ENCODE measurements around the gene PDE3A. TPM values are rescaled to one million over a fixed set of nuclear protein-coding genes. Genes with fewer than 3 reads are reported as not detected.

Gene PDE3A
- total and polyA plus RNA-seq, 4 experiments from 2014 or later = not detected

- no peaks in the 10 kb centered on the region for H3K4me1 ChIP-seq (ENCODE audit: insufficient read depth, low read length)
- no peak overlapping the region for H3K27ac ChIP-seq (ENCODE audit: low read depth, low read length)
- Mint-ChIP-seq H3K9me3 (peaks cover 0 to 6% (median 1%) of the 10 kb centered on the region in 8 donors), H3K27ac (no peak overlapping the region), H3K4me1 (peaks cover 0 to 4% (median 0%) of the 10 kb centered on the region in 4 donors), H3K36me3 (no peaks in the 10 kb centered on the region), H3K27me3 (no peaks in the 10 kb centered on the region), H3K4me3 (no peak overlapping the region)
- ChIA-PET CTCF (ENCODE audit: partially characterized antibody) (interaction anchor here (0.8 kb wide), 1 partner anchor 20 kb away, joined by 3 read pairs; no protein-coding TSS in a partner anchor), POLR2A (ENCODE audit: partially characterized antibody) (no interaction called here)
- no peak for DNase-seq
- intact Hi-C loops (cut with micrococcal nuclease) = no loop called here
- no peaks in the 10 kb centered on the region for H3K9me3 ChIP-seq (ENCODE audit: control insufficient read depth in 1 of 2, low read length in 2 of 2)
- no peaks in the 10 kb centered on the region for H3K27me3 ChIP-seq (ENCODE audit: insufficient read depth, low read length)
- H3K4me3 ChIP-seq (ENCODE audit: low read length in 2 of 2) = no peak overlapping the region
- H3K36me3 ChIP-seq (ENCODE audit: insufficient read depth, low read length) = no peaks in the 10 kb centered on the region
Observed at GRCh38 chr12:20403230-20403629, 34.9 kb downstream of the PDE3A start.

DNA sequence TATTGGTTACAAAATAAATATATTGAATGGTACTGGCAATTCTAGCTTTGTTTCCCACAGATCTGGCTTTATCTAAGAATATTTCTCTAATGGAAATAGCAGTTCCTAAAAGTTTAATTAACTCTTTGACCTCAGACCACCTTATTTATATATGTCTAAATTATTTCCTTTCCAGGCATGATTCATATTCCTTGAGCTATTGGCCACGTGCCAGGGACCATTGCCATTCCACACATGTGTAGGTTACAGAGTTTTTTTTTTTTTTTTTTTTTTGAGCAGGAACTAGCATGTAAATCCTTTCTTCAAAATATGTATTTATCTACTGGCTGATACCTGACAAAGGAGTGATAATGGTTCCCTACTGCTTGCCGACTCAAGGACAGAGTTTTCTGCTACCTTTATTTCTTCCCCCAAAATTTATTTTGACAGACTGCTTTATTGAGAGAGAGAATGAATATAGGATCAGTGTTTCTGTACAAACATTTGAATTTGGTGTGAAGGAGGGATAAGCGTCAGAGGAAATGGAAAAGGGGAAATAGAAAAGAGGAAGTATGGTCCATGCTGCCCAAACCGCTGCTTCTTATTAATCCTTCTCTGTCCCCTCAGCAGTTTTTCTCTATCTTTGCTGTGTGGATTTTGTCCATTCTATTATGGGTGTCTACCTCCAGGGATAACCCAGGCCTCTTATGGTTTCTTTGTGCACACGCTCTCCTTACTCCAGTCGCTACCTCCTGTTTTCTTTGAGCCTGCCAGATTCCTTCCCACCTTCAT lies 36.4 kb downstream of the PDE3A start:
- POLR2A ChIA-PET (ENCODE audit: partially characterized antibody) = no interaction called here
- H3K27me3 ChIP-seq (ENCODE audit: insufficient read depth, low read length) = no peaks in the 10 kb centered on the region
- Mint-ChIP-seq H3K27ac (no peak overlapping the region), H3K27me3 (no peaks in the 10 kb centered on the region), H3K36me3 (no peaks in the 10 kb centered on the region), H3K4me1 (no peaks in the 10 kb centered on the region), H3K4me3 (peak overlapping the region in 1 of 8 donors; percentile 26), H3K9me3 (peaks cover 0 to 6% (median 1%) of the 10 kb centered on the region in 8 donors)
- H3K36me3 ChIP-seq (ENCODE audit: insufficient read depth, low read length) = no peaks in the 10 kb centered on the region
- CTCF ChIA-PET (ENCODE audit: partially characterized antibody) = no interaction called here
- DNase-seq = no peak
- H3K4me3 ChIP-seq (ENCODE audit: low read length in 2 of 2) = no peak overlapping the region
- H3K4me1 ChIP-seq (ENCODE audit: insufficient read depth, low read length) = no peaks in the 10 kb centered on the region
- intact Hi-C loops (cut with micrococcal nuclease) = no loop called here
- no peak overlapping the region for H3K27ac ChIP-seq (ENCODE audit: low read depth, low read length)
- no peaks in the 10 kb centered on the region for H3K9me3 ChIP-seq (ENCODE audit: control insufficient read depth in 1 of 2, low read length in 2 of 2)

GRCh38 chr12:20409607-20410377 lies 41.5 kb downstream of the PDE3A start:
- Histone ChIP-seq H3K36me3 (ENCODE audit: insufficient read depth, low read length) (no peaks in the 10 kb centered on the region), H3K27ac (ENCODE audit: low read depth, low read length) (no peak overlapping the region), H3K4me3 (ENCODE audit: low read length in 2 of 2) (no peak overlapping the region), H3K4me1 (ENCODE audit: insufficient read depth, low read length) (no peaks in the 10 kb centered on the region), H3K27me3 (ENCODE audit: insufficient read depth, low read length) (no peaks in the 10 kb centered on the region), H3K9me3 (ENCODE audit: control insufficient read depth in 1 of 2, low read length in 2 of 2) (no peaks in the 10 kb centered on the region)
- Mint-ChIP-seq H3K4me1 (no peaks in the 10 kb centered on the region), H3K27ac (peak overlapping the region in 1 of 7 donors; percentile 4), H3K9me3 (peaks cover 0 to 6% (median under 1%) of the 10 kb centered on the region in 8 donors), H3K36me3 (no peaks in the 10 kb centered on the region), H3K4me3 (no peak overlapping the region), H3K27me3 (peaks cover 0 to 1% of the 10 kb centered on the region in 2 donors)
- ChIA-PET POLR2A (ENCODE audit: partially characterized antibody) (no interaction called here), CTCF (ENCODE audit: partially characterized antibody) (no interaction called here)
- intact Hi-C loops (cut with micrococcal nuclease) = no loop called here
- no peak for DNase-seq

GRCh38 chr12:20410734-20411133 lies 42.4 kb downstream of the PDE3A start:
- CTCF ChIA-PET (ENCODE audit: partially characterized antibody) = no interaction called here

DNA sequence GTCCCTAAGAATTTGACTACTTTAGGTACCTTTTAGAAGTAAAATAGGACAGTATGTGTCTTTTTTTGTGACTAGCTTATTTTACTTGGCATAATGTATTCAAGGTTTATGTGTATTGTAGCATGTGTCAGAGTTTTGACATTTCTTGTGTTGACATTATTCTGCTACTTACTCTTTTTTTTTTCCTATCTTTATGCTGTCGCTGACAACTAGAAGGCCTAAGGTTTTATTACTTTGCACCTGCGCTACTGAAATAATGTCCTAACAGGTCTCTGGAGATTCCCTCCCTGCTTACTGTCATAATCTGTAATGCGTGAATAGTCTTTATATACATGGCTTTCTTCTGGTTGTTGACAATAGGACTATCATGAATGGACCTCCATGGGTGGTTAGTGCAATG lies 43.0 kb downstream of the PDE3A start:
- Mint-ChIP-seq H3K27ac (no peak overlapping the region), H3K27me3 (peaks cover 0 to 1% of the 10 kb centered on the region in 2 donors), H3K36me3 (no peaks in the 10 kb centered on the region), H3K4me3 (no peak overlapping the region), H3K4me1 (no peaks in the 10 kb centered on the region), H3K9me3 (peaks cover 0 to 6% (median 0%) of the 10 kb centered on the region in 8 donors)
- intact Hi-C loops (cut with micrococcal nuclease) = no loop called here
- Histone ChIP-seq H3K4me3 (ENCODE audit: low read length in 2 of 2) (no peak overlapping the region), H3K27me3 (ENCODE audit: insufficient read depth, low read length) (no peaks in the 10 kb centered on the region), H3K9me3 (ENCODE audit: control insufficient read depth in 1 of 2, low read length in 2 of 2) (no peaks in the 10 kb centered on the region), H3K4me1 (ENCODE audit: insufficient read depth, low read length) (no peaks in the 10 kb centered on the region), H3K27ac (ENCODE audit: low read depth, low read length) (no peak overlapping the region), H3K36me3 (ENCODE audit: insufficient read depth, low read length) (no peaks in the 10 kb centered on the region)
- ChIA-PET POLR2A (ENCODE audit: partially characterized antibody) (interaction anchor here (0.7 kb wide), 1 partner anchor 10 kb away, joined by 3 read pairs; no protein-coding TSS in a partner anchor), CTCF (ENCODE audit: partially characterized antibody) (no interaction called here)
- no peak for DNase-seq

More at GRCh38 chr12:20410734-20411133, 42.4 kb downstream of the PDE3A start:
- Histone ChIP-seq H3K36me3 (ENCODE audit: insufficient read depth, low read length) (no peaks in the 10 kb centered on the region), H3K4me1 (ENCODE audit: insufficient read depth, low read length) (no peaks in the 10 kb centered on the region), H3K4me3 (ENCODE audit: low read length in 2 of 2) (no peak overlapping the region), H3K27ac (ENCODE audit: low read depth, low read length) (no peak overlapping the region), H3K27me3 (ENCODE audit: insufficient read depth, low read length) (no peaks in the 10 kb centered on the region), H3K9me3 (ENCODE audit: control insufficient read depth in 1 of 2, low read length in 2 of 2) (no peaks in the 10 kb centered on the region)
- peaks cover 0 to 1% of the 10 kb centered on the region in 2 donors for H3K27me3 Mint-ChIP-seq
- no peak overlapping the region for H3K27ac Mint-ChIP-seq
- H3K36me3 Mint-ChIP-seq = no peaks in the 10 kb centered on the region
- POLR2A ChIA-PET (ENCODE audit: partially characterized antibody) = no interaction called here
- H3K9me3 Mint-ChIP-seq = peaks cover 0 to 6% (median 0%) of the 10 kb centered on the region in 8 donors
- no peak for DNase-seq
- intact Hi-C loops (cut with micrococcal nuclease) = no loop called here
- H3K4me3 Mint-ChIP-seq = no peak overlapping the region
- H3K4me1 Mint-ChIP-seq = no peaks in the 10 kb centered on the region

DNA sequence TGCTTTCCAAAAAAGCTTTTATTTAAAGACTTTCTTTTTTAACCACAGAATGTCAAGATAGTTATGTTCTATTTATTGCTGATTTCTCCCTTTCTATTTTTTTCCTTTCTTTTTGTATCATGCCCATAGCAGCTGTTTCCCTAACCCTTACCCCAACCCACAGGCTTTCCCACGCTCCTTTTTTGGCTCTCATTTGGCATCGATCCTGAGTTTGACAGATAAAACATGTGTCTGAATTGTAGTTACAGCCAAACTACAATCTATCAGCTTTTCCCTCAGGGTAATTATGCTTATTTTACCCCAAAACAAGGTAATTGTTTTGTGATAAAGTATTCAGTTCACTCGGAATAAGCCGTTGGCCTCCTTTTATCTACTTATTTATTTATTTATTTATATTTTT lies 46.7 kb downstream of the PDE3A start:
- ChIA-PET POLR2A (ENCODE audit: partially characterized antibody) (no interaction called here), CTCF (ENCODE audit: partially characterized antibody) (no interaction called here)
- Mint-ChIP-seq H3K27me3 (peaks cover 0 to 1% of the 10 kb centered on the region in 2 donors), H3K27ac (no peak overlapping the region), H3K4me3 (no peak overlapping the region), H3K36me3 (no peaks in the 10 kb centered on the region), H3K9me3 (peaks cover 0 to 2% (median 0%) of the 10 kb centered on the region in 8 donors), H3K4me1 (no peaks in the 10 kb centered on the region)
- intact Hi-C loops (cut with micrococcal nuclease) = no loop called here
- no peak for DNase-seq
- Histone ChIP-seq H3K36me3 (ENCODE audit: insufficient read depth, low read length) (no peaks in the 10 kb centered on the region), H3K27me3 (ENCODE audit: insufficient read depth, low read length) (no peaks in the 10 kb centered on the region), H3K27ac (ENCODE audit: low read depth, low read length) (no peak overlapping the region), H3K4me1 (ENCODE audit: insufficient read depth, low read length) (no peaks in the 10 kb centered on the region), H3K4me3 (ENCODE audit: low read length in 2 of 2) (no peak overlapping the region), H3K9me3 (ENCODE audit: control insufficient read depth in 1 of 2, low read length in 2 of 2) (no peaks in the 10 kb centered on the region)

GRCh38 chr12:20415641-20416040 lies 47.3 kb downstream of the PDE3A start:
- no peaks in the 10 kb centered on the region for H3K36me3 Mint-ChIP-seq
- POLR2A ChIA-PET (ENCODE audit: partially characterized antibody) = no interaction called here
- intact Hi-C loops (cut with micrococcal nuclease) = no loop called here
- H3K27ac ChIP-seq (ENCODE audit: low read depth, low read length) = no peak overlapping the region
- no peaks in the 10 kb centered on the region for H3K9me3 ChIP-seq (ENCODE audit: control insufficient read depth in 1 of 2, low read length in 2 of 2)
- H3K9me3 Mint-ChIP-seq = peaks cover 0 to 2% (median 0%) of the 10 kb centered on the region in 8 donors
- H3K27ac Mint-ChIP-seq = no peak overlapping the region
- H3K27me3 Mint-ChIP-seq = peaks cover 0 to 1% of the 10 kb centered on the region in 2 donors
- CTCF ChIA-PET (ENCODE audit: partially characterized antibody) = no interaction called here
- no peak overlapping the region for H3K4me3 Mint-ChIP-seq
- no peak for DNase-seq
- H3K27me3 ChIP-seq (ENCODE audit: insufficient read depth, low read length) = no peaks in the 10 kb centered on the region
- no peaks in the 10 kb centered on the region for H3K4me1 ChIP-seq (ENCODE audit: insufficient read depth, low read length)
- H3K36me3 ChIP-seq (ENCODE audit: insufficient read depth, low read length) = no peaks in the 10 kb centered on the region
- H3K4me3 ChIP-seq (ENCODE audit: low read length in 2 of 2) = no peak overlapping the region
- H3K4me1 Mint-ChIP-seq = no peaks in the 10 kb centered on the region
